HG03432 (cell line): ENCODE results near the gene MOV10L1.
"Not testable (repeated sequence)": the region's sequence is repeated elsewhere in the genome, so short reads cannot be mapped to it uniquely, and the experiment has no call there.

Experiments used
- ATAC-seq: cut with Tn5 transposase; IDR thresholded peaks from one replicate; pipeline ENCODE4 v1.9.1; 2021; ENCODE audit warnings: mild to moderate bottlenecking, moderate library complexity; ENCODE audit not compliant: unreplicated experiment

Gene MOV10L1

GRCh38 chr22:50131894-50132293 lies 42.1 kb downstream of the MOV10L1 start:
- no peak for ATAC-seq

- ATAC-seq: no peak
Measured at GRCh38 chr22:50134481-50134880, 44.7 kb downstream of the MOV10L1 start.

DNA sequence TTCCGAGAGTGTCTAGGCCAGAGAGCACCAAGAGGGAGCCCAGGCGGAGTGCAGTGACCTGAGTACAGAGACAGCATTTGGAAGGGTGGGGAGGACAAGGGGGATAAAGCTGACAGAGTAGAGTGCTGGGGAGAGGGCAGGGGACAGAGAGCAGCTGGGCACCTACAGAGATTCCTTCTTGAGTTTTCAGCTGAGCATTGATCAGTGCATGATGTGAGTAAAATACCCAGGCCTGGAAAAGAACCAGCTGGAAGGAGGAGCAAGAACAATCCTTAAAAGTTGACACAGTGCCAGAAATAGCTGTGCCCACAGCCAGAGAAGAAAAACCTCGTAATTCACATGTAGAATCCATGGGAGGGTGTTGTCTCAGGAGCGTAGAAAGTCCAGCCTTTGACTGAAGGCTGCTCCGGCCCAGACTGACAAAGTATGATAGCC lies 46.8 kb downstream of the MOV10L1 start:
- ATAC-seq: no peak

DNA sequence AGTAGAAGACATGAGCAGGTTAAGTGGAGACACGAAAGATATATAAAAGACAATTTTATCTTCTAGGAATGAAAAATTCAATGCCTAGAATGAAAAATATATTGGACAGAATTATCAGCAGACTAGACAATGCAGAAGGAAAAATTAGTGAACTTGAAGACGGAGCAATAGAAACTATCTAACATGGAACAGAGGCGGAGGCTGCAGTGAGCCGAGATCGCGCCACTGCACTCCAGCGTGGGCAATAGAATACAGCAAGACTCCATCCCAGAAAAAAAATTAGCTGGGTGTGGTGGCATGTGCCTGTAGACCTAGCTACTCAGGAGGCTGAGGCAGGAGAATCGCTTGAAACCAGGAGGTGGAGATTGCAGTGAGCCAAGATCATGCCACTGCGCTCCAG lies 47.5 kb downstream of the MOV10L1 start:
- ATAC-seq: not testable (repeated sequence)

GRCh38 chr22:50138041-50138440 lies 48.2 kb downstream of the MOV10L1 start:
- ATAC-seq: no peak

DNA sequence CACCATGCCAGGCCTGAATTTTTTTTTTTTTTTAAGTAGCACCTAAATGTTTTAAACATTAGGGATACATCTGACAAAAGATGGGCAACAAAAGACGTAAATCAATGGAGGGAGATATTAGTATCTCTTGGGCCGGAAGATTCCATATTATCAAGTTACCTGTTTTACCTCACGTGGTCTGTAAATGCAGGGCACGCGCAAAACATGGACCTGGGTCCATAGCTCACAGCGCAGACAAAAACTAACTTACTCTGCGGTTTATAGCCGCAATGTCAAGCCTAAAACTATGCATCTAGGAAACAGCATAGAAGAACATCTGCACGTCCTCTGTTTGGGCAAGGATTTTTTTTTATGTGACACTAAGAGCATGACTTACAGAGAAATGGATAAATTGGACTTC lies 49.2 kb downstream of the MOV10L1 start:
- no peak for ATAC-seq

GRCh38 chr22:50139843-50140415 lies 50.1 kb downstream of the MOV10L1 start:
- ATAC-seq: no peak

DNA sequence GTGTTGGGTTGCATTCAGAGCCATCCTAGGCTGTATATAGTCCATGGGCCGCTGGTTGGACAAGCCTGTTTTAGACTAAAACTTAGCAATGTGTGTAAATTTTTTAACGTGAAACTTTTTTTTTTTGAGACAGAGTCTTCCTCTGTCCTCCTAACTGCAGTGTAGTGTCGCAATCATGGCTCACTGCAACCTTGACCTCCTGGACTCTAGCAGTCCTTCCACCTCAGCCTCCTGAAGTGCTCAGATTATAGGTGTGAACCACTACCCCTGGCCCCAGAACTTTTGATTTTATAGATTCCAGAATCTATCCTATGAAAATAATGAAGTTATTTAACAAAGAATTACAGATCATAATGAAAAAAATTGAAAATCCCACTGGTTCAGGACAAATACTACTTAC lies 50.8 kb downstream of the MOV10L1 start:
- no peak for ATAC-seq

- ATAC-seq: no peak
Measured at GRCh38 chr22:50141462-50141861, 51.7 kb downstream of the MOV10L1 start.

GRCh38 chr22:50141891-50142363 lies 52.1 kb downstream of the MOV10L1 start:
- ATAC-seq: no peak

DNA sequence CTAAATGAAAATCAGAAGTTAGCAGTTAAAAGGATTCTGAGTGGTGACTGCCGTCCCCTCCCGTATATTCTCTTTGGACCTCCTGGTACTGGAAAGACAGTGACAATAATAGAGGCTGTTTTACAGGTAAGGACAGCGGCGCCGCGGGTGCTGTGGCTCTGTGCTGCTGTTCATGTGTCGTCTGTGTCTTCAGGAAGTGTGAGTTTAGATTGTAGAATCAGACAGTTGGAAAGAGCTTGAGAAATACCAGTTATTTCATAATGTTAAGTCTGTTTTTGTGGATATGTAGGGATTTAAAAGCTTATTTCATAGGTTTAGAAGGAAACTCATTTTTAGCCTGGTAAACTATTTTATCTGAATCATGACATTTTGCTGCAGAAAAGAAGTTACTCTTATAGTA lies 53.3 kb downstream of the MOV10L1 start:
- no peak for ATAC-seq

GRCh38 chr22:50144005-50144614 lies 54.3 kb downstream of the MOV10L1 start:
- ATAC-seq: no peak

DNA sequence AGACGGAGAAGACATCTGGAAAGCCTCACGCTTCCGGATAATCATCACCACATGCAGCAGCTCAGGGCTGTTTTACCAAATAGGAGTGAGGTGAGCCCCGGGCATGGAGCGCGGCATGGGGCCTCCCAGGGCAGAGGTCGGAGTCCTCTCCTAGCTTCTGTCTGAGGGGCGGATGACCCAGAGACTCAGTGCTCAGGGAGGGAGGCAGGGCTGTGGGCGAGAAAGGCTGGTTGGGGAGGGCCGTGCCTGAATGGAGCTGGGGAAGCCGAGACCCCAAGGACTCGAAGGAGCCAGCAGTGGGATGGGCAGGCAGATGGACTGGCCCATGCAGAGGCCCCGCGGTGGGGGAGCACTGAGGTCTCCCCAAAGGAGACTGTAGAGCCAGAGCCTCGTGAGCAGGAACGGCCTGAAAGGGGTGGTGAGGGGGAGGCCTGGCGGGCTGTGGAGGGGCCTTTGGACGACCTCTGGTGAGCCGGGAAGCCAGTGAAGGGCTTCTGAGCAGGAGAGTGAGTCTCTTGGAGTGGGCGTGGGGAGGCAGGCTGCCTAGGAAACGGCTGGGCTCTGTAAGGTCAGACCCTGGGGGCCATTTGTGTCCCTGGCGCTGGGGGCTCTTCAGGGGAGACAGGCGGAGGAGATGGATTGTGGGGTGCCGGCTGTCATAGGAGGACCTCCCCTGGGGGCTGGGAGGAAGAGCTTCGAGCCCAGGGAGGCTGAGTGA lies 56.1 kb downstream of the MOV10L1 start:
- ATAC-seq: no peak

GRCh38 chr22:50146439-50147238 lies 56.8 kb downstream of the MOV10L1 start:
- no peak for ATAC-seq

DNA sequence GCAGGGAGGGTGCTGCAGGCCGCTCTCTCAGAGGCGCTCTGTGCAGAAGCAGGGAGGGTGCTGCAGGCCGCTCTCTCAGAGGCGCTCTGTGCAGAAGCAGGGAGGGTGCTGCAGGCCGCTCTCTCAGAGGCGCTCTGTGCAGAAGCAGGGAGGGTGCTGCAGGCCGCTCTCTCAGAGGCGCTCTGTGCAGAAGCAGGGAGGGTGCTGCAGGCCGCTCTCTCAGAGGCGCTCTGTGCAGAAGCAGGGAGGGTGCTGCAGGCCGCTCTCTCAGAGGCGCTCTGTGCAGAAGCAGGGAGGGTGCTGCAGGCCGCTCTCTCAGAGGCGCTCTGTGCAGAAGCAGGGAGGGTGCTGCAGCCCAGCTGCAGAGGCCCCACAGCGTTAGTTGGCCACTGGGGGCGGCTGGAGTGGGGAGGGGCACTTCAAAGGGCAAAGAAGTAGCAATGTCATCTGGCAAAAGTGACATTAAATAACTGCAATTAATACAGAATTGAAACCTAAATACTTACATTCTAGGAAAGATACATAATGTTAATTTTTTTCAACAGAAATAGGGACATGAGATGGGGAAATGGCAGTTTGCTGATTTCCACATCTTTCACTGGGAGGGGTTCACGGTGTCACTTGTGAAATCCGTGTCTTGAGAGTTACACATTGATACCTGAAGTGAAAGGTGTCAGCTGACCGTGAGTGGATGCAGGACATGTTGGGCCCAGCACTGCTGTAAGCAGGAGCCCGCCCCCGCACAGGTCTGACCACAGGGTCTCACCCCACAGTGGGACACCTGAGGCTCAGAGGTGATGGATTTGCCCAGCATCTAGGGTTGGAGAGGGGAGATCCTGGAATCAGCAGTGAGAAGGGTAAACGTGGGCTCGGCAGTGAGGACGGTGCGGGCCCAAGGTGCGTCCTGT lies 57.7 kb downstream of the MOV10L1 start:
- not testable (repeated sequence) for ATAC-seq

DNA sequence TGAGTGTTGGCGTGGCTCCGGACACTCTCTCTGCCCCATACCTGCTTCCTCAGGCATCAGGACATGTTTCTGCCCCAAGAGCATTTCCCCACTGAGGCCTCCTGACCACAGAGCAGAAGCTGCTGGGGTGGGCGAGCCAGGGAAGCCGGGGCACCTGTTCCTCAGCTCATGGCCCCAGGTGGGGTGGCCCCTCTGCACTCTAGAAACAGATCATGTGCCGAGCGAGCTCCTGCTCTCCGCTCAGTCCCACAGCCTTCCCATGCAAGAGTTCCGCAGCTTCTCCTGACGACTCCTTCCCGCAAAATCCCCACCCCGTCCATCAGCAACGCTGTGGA lies 58.3 kb downstream of the MOV10L1 start:
- no peak for ATAC-seq

GRCh38 chr22:50148991-50149721 lies 59.4 kb downstream of the MOV10L1 start:
- ATAC-seq: no peak

- no peak for ATAC-seq
Measured at GRCh38 chr22:50150161-50151129, 60.6 kb downstream of the MOV10L1 start.
